ENCODE results near the gene PGM3.

- TF ChIP-seq EZH2 (IDR thresholded peaks at IDR 0.05; ENCODE audit: low read length) (no peak), CTCF (optimal IDR thresholded peaks at IDR 0.05 in 1 of 3, IDR thresholded peaks at IDR 0.05 in 1 of 3, conservative IDR thresholded peaks at IDR 0.05 in 1 of 3; ENCODE audit: extremely low read depth in 1 of 3, insufficient read depth in 2 of 3, low read length in 3 of 3) (no peak)
Measured at GRCh38 chr6:83117802-83118201, 75.3 kb downstream of the PGM3 start.

Data from keratinocyte (primary cell).